H1 (cell line): ENCODE data around the gene AKT1. TPM values are rescaled to one million over a fixed set of nuclear protein-coding genes. Genes with fewer than 3 reads are reported as not detected.

ENCODE experiments used
- CTCF ChIA-PET: fragments of 300-600 bp; sonication (Branson Sonifier 250); formaldehyde crosslinking; loops from one replicate; lab custom pipeline; 2021; ENCODE audit not compliant: partially characterized antibody; lab: Charles Lee
- POLR2A ChIA-PET: fragments of 300-600 bp; sonication (Branson Sonifier 250); formaldehyde crosslinking; loops from one replicate; lab custom pipeline; 2021; ENCODE audit warnings: inconsistent platforms; ENCODE audit not compliant: partially characterized antibody; lab: Charles Lee
- DNase-seq, 2 experiments: peaks; one replicate each; pipeline versions ENCODE4 v3.0.0 to v3.0.0-alpha.2; 2010 to 2022; ENCODE audit warnings: low spot score in 2 of 2, low read depth in 1 of 2, mixed read lengths in 1 of 2
- FAIRE-seq: peaks from 2 replicates; lab custom pipeline; 2011; peaks lifted over from hg19 to GRCh38; lab: Jason Lieb, UNC
- H2AFZ ChIP-seq: 2 replicates; pipeline ENCODE4 v1.8.1; 2012; ENCODE audit warnings: low read length, inconsistent platforms
- H2AK5ac ChIP-seq: 2 replicates; pipeline ENCODE4 v1.6.1; 2013; ENCODE audit warnings: low read depth, low read length
- H2BK120ac ChIP-seq: replicated peaks from 2 replicates; pipeline ENCODE3; 2013; ENCODE audit warnings: low read depth, low read length, inconsistent platforms
- H2BK12ac ChIP-seq: 2 replicates; pipeline ENCODE4 v1.6.1; 2013; ENCODE audit warnings: low read depth, low read length
- H2BK15ac ChIP-seq: 2 replicates; pipeline ENCODE4 v1.6.1; 2013; ENCODE audit warnings: low read length
- H2BK20ac ChIP-seq: 2 replicates; pipeline ENCODE4 v1.6.1; 2013; ENCODE audit warnings: low read length
- H2BK5ac ChIP-seq: 2 replicates; pipeline ENCODE4 v1.6.1; 2013; ENCODE audit warnings: low read depth, low read length
- H3K14ac ChIP-seq: 2 replicates; pipeline ENCODE4 v1.6.1; 2013; ENCODE audit warnings: inconsistent platforms; ENCODE audit not compliant: insufficient read length
- H3K18ac ChIP-seq: 2 replicates; pipeline ENCODE4 v1.6.1; 2013; ENCODE audit warnings: low read length; ENCODE audit errors: extremely low read depth
- H3K23ac ChIP-seq: 2 replicates; pipeline ENCODE4 v1.6.1; 2013; ENCODE audit warnings: inconsistent platforms; ENCODE audit not compliant: insufficient read length
- H3K23me2 ChIP-seq: 2 replicates; pipeline ENCODE4 v1.6.1; 2013; ENCODE audit warnings: low read depth, low read length
- H3K27ac ChIP-seq: 2 replicates; pipeline ENCODE4 v1.6.1; 2011; ENCODE audit warnings: low read depth, low read length, inconsistent platforms
- H3K27me3 ChIP-seq, 4 experiments: replicated peaks in 1 of 4; 1 replicate in 1 of 4; 2 replicates in 3 of 4; pipeline versions ENCODE4 v1.6.1 to v1.8.1; 2011 to 2013; ENCODE audit warnings: low read length in 3 of 4, mild to moderate bottlenecking in 3 of 4, inconsistent platforms in 2 of 4, mixed read lengths in 2 of 4, moderate library complexity in 1 of 4; ENCODE audit not compliant: control insufficient read depth in 3 of 4, insufficient read depth in 3 of 4; ENCODE audit errors: extremely low read depth in 1 of 4
- H3K36me3 ChIP-seq, 4 experiments: 2 replicates each; pipeline versions ENCODE4 v1.6.1 to v1.8.1; 2011 to 2013; ENCODE audit warnings: mild to moderate bottlenecking in 4 of 4, low read length in 3 of 4, moderate library complexity in 2 of 4, control low read depth in 1 of 4, inconsistent platforms in 1 of 4; ENCODE audit not compliant: insufficient read depth in 4 of 4, control insufficient read depth in 2 of 4
- H3K4ac ChIP-seq: replicated peaks from 2 replicates; pipeline ENCODE3; 2013; ENCODE audit warnings: low read length, low read depth, mixed read lengths, inconsistent platforms; ENCODE audit not compliant: insufficient read length
- H3K4me1 ChIP-seq, 4 experiments: replicated peaks in 1 of 4; 1 replicate in 1 of 4; 2 replicates in 3 of 4; pipeline versions ENCODE4 v1.6.1 to v1.8.1; 2011 to 2013; ENCODE audit warnings: low read length in 3 of 4, inconsistent platforms in 2 of 4, mixed read lengths in 1 of 4; ENCODE audit not compliant: insufficient read depth in 4 of 4, control insufficient read depth in 3 of 4
- H3K4me2 ChIP-seq, 2 experiments: 2 replicates each; pipeline versions ENCODE4 v1.6.1 to v1.8.1; 2011 to 2013; ENCODE audit warnings: low read depth in 2 of 2, low read length in 2 of 2, control low read depth in 1 of 2, inconsistent platforms in 1 of 2, mild to moderate bottlenecking in 1 of 2; ENCODE audit not compliant: insufficient read depth in 1 of 2
- H3K4me3 ChIP-seq, 4 experiments: fragments of 200-600, 300-600 bp in 1 of 4; sonication (generic), shearing (Covaris generic), sonication (Bioruptor Twin) in 1 of 4; 2 replicates each; pipeline versions ENCODE4 v1.5.1 to v1.8.1; 2011 to 2016; ENCODE audit warnings: low read length in 4 of 4, low read depth in 3 of 4, control low read depth in 2 of 4, inconsistent platforms in 2 of 4, mild to moderate bottlenecking in 2 of 4, mixed read lengths in 1 of 4, moderate library complexity in 1 of 4; ENCODE audit not compliant: insufficient read depth in 2 of 4; ENCODE audit errors: extremely low read depth in 1 of 4
- H3K56ac ChIP-seq: replicated peaks from 2 replicates; pipeline ENCODE3; 2013; ENCODE audit warnings: low read depth, mild to moderate bottlenecking, mixed read lengths, low read length, inconsistent platforms; ENCODE audit not compliant: insufficient read length
- H3K79me1 ChIP-seq: 2 replicates; pipeline ENCODE4 v1.6.1; 2013; ENCODE audit warnings: low read depth, low read length, control low read depth
- H3K79me2 ChIP-seq, 2 experiments: 2 replicates each; pipeline versions ENCODE4 v1.6.1 to v1.8.1; 2012 to 2013; ENCODE audit warnings: low read length in 2 of 2, mild to moderate bottlenecking in 2 of 2, inconsistent platforms in 1 of 2; ENCODE audit not compliant: insufficient read depth in 2 of 2, control insufficient read depth in 1 of 2
- H3K9ac ChIP-seq, 4 experiments: replicated peaks in 1 of 4; 1 replicate in 1 of 4; 2 replicates in 3 of 4; pipeline versions ENCODE4 v1.6.1 to v1.8.1; 2011 to 2013; ENCODE audit warnings: low read depth in 3 of 4, low read length in 3 of 4, control low read depth in 2 of 4, mild to moderate bottlenecking in 2 of 4, moderate library complexity in 2 of 4, inconsistent platforms in 1 of 4; ENCODE audit errors: extremely low read depth in 1 of 4
- H3K9me3 ChIP-seq, 2 experiments: 2 replicates each; pipeline versions ENCODE4 v1.6.1 to v1.8.1; 2012 to 2013; ENCODE audit warnings: mild to moderate bottlenecking in 2 of 2, moderate library complexity in 2 of 2, control low read depth in 1 of 2, inconsistent platforms in 1 of 2, low read depth in 1 of 2, low read length in 1 of 2, mixed read lengths in 1 of 2; ENCODE audit not compliant: insufficient read depth in 2 of 2
- H4K20me1 ChIP-seq, 2 experiments: replicated peaks in 1 of 2; 2 replicates each; pipeline versions ENCODE3 to v1.8.1; 2011 to 2013; ENCODE audit warnings: inconsistent platforms in 2 of 2, low read length in 2 of 2, mild to moderate bottlenecking in 1 of 2; ENCODE audit not compliant: insufficient read depth in 2 of 2, control insufficient read depth in 1 of 2
- H4K5ac ChIP-seq: 2 replicates; pipeline ENCODE4 v1.6.1; 2013; ENCODE audit warnings: low read length, low read depth, mixed read lengths, inconsistent platforms; ENCODE audit not compliant: insufficient read length
- H4K8ac ChIP-seq: 2 replicates; pipeline ENCODE4 v1.8.0; 2013; ENCODE audit warnings: mild to moderate bottlenecking, moderate library complexity, low read length, inconsistent platforms; ENCODE audit not compliant: insufficient read depth; ENCODE audit errors: extremely low read depth
- H4K91ac ChIP-seq: replicated peaks from 2 replicates; pipeline ENCODE3; 2013; ENCODE audit warnings: low read length, mixed read lengths, inconsistent platforms; ENCODE audit not compliant: insufficient read length
- CEBPB ChIP-seq: IDR thresholded peaks from 2 replicates; pipeline ENCODE4 v1.6.1; 2012; ENCODE audit warnings: low read depth, low read length
- E2F6 ChIP-seq: IDR thresholded peaks from 2 replicates; pipeline ENCODE4 v1.6.1; 2012; ENCODE audit warnings: inconsistent platforms
- EP300 ChIP-seq, 2 experiments: IDR thresholded peaks; 1 replicate in 1 of 2; 2 replicates in 1 of 2; pipeline ENCODE4 v1.6.1; 2011 to 2012; ENCODE audit warnings: low read depth in 2 of 2, low read length in 2 of 2, mild to moderate bottlenecking in 2 of 2, borderline replicate concordance in 1 of 2, inconsistent platforms in 1 of 2, moderate library complexity in 1 of 2
- HDAC2 ChIP-seq, 2 experiments: fragments of 300-600 bp in 1 of 2; sonication (generic) in 1 of 2; IDR thresholded peaks; 2 replicates each; pipeline ENCODE4 v1.6.1; 2011 to 2012; ENCODE audit warnings: low read depth in 2 of 2, low read length in 2 of 2, mild to moderate bottlenecking in 2 of 2, moderate library complexity in 2 of 2, borderline replicate concordance in 1 of 2, inconsistent platforms in 1 of 2
- MAFK ChIP-seq: IDR thresholded peaks from 2 replicates; pipeline ENCODE4 v1.6.1; 2012; ENCODE audit warnings: low read depth, mild to moderate bottlenecking, improper control_type of control experiment, low read length
- NRF1 ChIP-seq: IDR thresholded peaks from 2 replicates; pipeline ENCODE4 v1.6.1; 2011; ENCODE audit warnings: mild to moderate bottlenecking, low read depth, low read length, improper control_type of control experiment
- PHF8 ChIP-seq: fragments of 200-600 bp; sonication (generic); conservative IDR thresholded peaks from 2 replicates; pipeline ENCODE4 v1.7.1; 2012; ENCODE audit warnings: low read depth, mild to moderate bottlenecking, inconsistent platforms, low read length, moderate library complexity
- POLR2A ChIP-seq, 2 experiments: IDR thresholded peaks; 1 replicate in 1 of 2; 2 replicates in 1 of 2; pipeline ENCODE4 v1.6.1; 2011; ENCODE audit warnings: low read depth in 2 of 2, low read length in 2 of 2, mild to moderate bottlenecking in 2 of 2; ENCODE audit errors: control extremely low read depth in 1 of 2
- RBBP5 ChIP-seq: IDR thresholded peaks from 2 replicates; pipeline ENCODE4 v1.7.1; 2012; ENCODE audit warnings: low read depth, mild to moderate bottlenecking, inconsistent platforms, low read length, moderate library complexity, borderline replicate concordance
- RNF2 ChIP-seq: fragments of 200-900, 300-1000 bp; sonication (generic); IDR thresholded peaks from 2 replicates; pipeline ENCODE4 v1.7.1; 2016; ENCODE audit warnings: borderline replicate concordance, low read depth, mild to moderate bottlenecking, antibody characterized with exemption, low read length; ENCODE audit not compliant: poor library complexity, severe bottlenecking; ENCODE audit errors: missing control alignments
- WGBS, 2 experiments: shearing (Covaris generic) in 1 of 2; methylation state at CpG; one replicate each; pipeline versions ENCODE4 v1.1.6 to v1.1.7; 2013 to 2015; ENCODE audit warnings: low lambda C conversion rate in 2 of 2, mixed read lengths in 2 of 2, inconsistent platforms in 1 of 2, low coverage in 1 of 2, missing lambda C conversion rate in 1 of 2; ENCODE audit not compliant: insufficient replicate concordance in 2 of 2, insufficient coverage in 1 of 2, insufficient read length in 1 of 2; ENCODE audit errors: extremely low coverage in 1 of 2, missing lambda C conversion rate in 1 of 2; 5-methylcytosine and 5-hydroxymethylcytosine counted together
- polyA plus RNA-seq, 7 experiments: library from polyadenylated mRNA; depleted of rRNA in 3 of 7; stranded (reverse) in 5 of 7; unstranded in 2 of 7; fragments of >200 nt in 5 of 7; fragments of 200-250 nt in 2 of 7; gene quantifications; 1 replicate in 5 of 7; 2 replicates in 1 of 7; 4 replicates in 1 of 7; pipeline versions ENCODE4 v1.2.1 to v1.2.3, GENCODE V29; 2011 to 2013; ENCODE audit warnings: missing spikeins in 2 of 7, mixed read lengths in 2 of 7
- total RNA-seq: library from RNA; stranded (reverse); fragmentation: NEBNext Ultra II Directional; extraction: Animal tissue kit (Norgen Biotek cat#: 25700); gene quantifications from 2 replicates; pipeline ENCODE4 v1.2.1, GENCODE V29; 2021

Gene AKT1
- total and polyA plus RNA-seq, 2 of the 8 experiments (the other 6 are each of a cell fraction or from before 2014, with no cell fraction given) = 68.1 to 71.5 TPM

- H4K5ac ChIP-seq = no peak overlapping the region
- CTCF ChIA-PET = interaction anchor here (1.2 to 4.6 kb wide), 4 partner anchors 9 to 26 kb away, joined by 6 to 18 read pairs (median 6); partner anchors contain the start of gene ADSS1
- H3K4me1 ChIP-seq = no peaks in the 10 kb centered on the region; a peak in 2 of 7 replicates
- H3K18ac ChIP-seq = no peak overlapping the region
- FAIRE-seq (no peak), DNase-seq (no peak)
- H3K4me3 ChIP-seq = no peak overlapping the region
- H2AK5ac ChIP-seq = no peak overlapping the region
- peaks cover 0 to 9% of the 10 kb centered on the region in 2 experiments for H4K20me1 ChIP-seq
- H3K79me2 ChIP-seq = no peaks in the 10 kb centered on the region
- no peaks in the 10 kb centered on the region for H3K9me3 ChIP-seq
- no peak overlapping the region for H2AFZ ChIP-seq
- no peak overlapping the region; a peak in 1 of 7 replicates for H3K9ac ChIP-seq
- no peak overlapping the region for H3K14ac ChIP-seq
- H3K27me3 ChIP-seq = peaks cover 0 to 5% (median 0%) of the 10 kb centered on the region in 4 experiments; a peak in 2 of 7 replicates
- H2BK12ac ChIP-seq = no peak overlapping the region
- H3K56ac ChIP-seq = no peak overlapping the region
- no peak overlapping the region for H4K8ac ChIP-seq
- H3K4ac ChIP-seq = peak overlapping the region; percentile 91
- H2BK5ac ChIP-seq = no peak overlapping the region; the same call in 1 of the 2 replicates
- peaks cover 0 to 4% (median 0%) of the 10 kb centered on the region in 4 experiments; a peak in 1 of 8 replicates for H3K36me3 ChIP-seq
- H2BK120ac ChIP-seq = no peak overlapping the region
- no peaks in the 10 kb centered on the region for H3K79me1 ChIP-seq
- 90% methylated on average over 28 of the region's 31 CpGs; no CpG with 5 or more reads in 1 of the 2 experiments for WGBS, 2 experiments
- no peak overlapping the region for H3K23ac ChIP-seq
- no peaks in the 10 kb centered on the region for H3K23me2 ChIP-seq
- H3K27ac ChIP-seq = no peak overlapping the region
- H2BK15ac ChIP-seq = no peak overlapping the region; the same call in 1 of the 2 replicates
- POLR2A ChIA-PET = interaction anchor here (0.9 to 2.4 kb wide), 5 partner anchors 10 to 235 kb away, joined by 3 to 11 read pairs (median 5); partner anchors contain the start of gene SIVA1
- no peak overlapping the region for H4K91ac ChIP-seq
- no peak overlapping the region for H3K4me2 ChIP-seq
- H2BK20ac ChIP-seq = no peak overlapping the region
- TF ChIP-seq E2F6 = no peak
- TF ChIP-seq POLR2A (IDR thresholded peaks at IDR 0.05; ENCODE audit: control extremely low read depth in 1 of 2, low read depth in 2 of 2, low read length in 2 of 2) = no peak
- no peak for TF ChIP-seq CEBPB
- TF ChIP-seq RBBP5 = no peak
- no peak for TF ChIP-seq RNF2
- no peak for TF ChIP-seq MAFK
- no peak for TF ChIP-seq EP300 (IDR thresholded peaks at IDR 0.05; ENCODE audit: borderline replicate concordance in 1 of 2, low read depth in 2 of 2, low read length in 2 of 2)
- TF ChIP-seq PHF8 = no peak
- TF ChIP-seq HDAC2 (IDR thresholded peaks at IDR 0.05; ENCODE audit: borderline replicate concordance in 1 of 2, low read depth in 2 of 2, low read length in 2 of 2) = no peak
- no peak for TF ChIP-seq NRF1
Measured at GRCh38 chr14:104734991-104735779, 60.4 kb downstream of the AKT1 start.
